Caco-2 (cell line): ENCODE results near the gene ULK1. TPM values are rescaled to one million over a fixed set of nuclear protein-coding genes. Genes with fewer than 3 reads are reported as not detected.

ENCODE experiments used
- BruUV-seq: library from RNA; stranded (reverse); fragments of 400-500 nt; replicated peaks from 2 replicates; lab custom pipeline; 2021; lab: Mats Ljungman, UMichigan
- CTCF ChIA-PET: fragments of 300-600 bp; sonication (Branson Sonifier 250); formaldehyde crosslinking; loops from one replicate; lab custom pipeline; 2022; ENCODE audit warnings: antibody characterized with exemption; lab: Charles Lee
- POLR2A ChIA-PET: fragments of 300-600 bp; sonication (Branson Sonifier 250); formaldehyde crosslinking; loops from one replicate; lab custom pipeline; 2022; ENCODE audit warnings: antibody characterized with exemption; lab: Charles Lee
- DNase-seq, 2 experiments: peaks; one replicate each; pipeline versions ENCODE4 v3.0.0 to v3.0.0-alpha.2; 2020 to 2022
- H3K27me3 ChIP-seq: replicated peaks from 2 replicates; pipeline ENCODE4 v1.6.0; 2011; ENCODE audit warnings: low read length; ENCODE audit not compliant: control insufficient read depth, insufficient read depth
- H3K36me3 ChIP-seq: 2 replicates; pipeline ENCODE4 v1.5.1; 2011; ENCODE audit warnings: low read length; ENCODE audit not compliant: control insufficient read depth, insufficient read depth
- H3K4me1 ChIP-seq: fragments of 250-450 bp; sonication (Bioruptor Pico); 2 replicates; pipeline ENCODE4 v1.5.1; 2020; ENCODE audit warnings: mild to moderate bottlenecking
- H3K4me3 ChIP-seq: 2 replicates; pipeline ENCODE4 v1.5.1; 2011; ENCODE audit warnings: low read depth, mild to moderate bottlenecking, control low read depth, low read length
- H3K9me3 ChIP-seq: fragments of 250-450 bp; sonication (Bioruptor Pico); 2 replicates; pipeline ENCODE4 v1.5.1; 2020; ENCODE audit warnings: mild to moderate bottlenecking, moderate library complexity
- H3K27ac Mint-ChIP-seq: one replicate; pipeline ENCODE4 v1.8.0; 2022; ENCODE audit warnings: mixed read lengths; ENCODE audit not compliant: unreplicated experiment
- H3K27me3 Mint-ChIP-seq: one replicate; pipeline ENCODE4 v1.8.0; 2022; ENCODE audit warnings: mixed read lengths; ENCODE audit not compliant: insufficient read depth, unreplicated experiment
- H3K36me3 Mint-ChIP-seq: one replicate; pipeline ENCODE4 v1.8.0; 2022; ENCODE audit warnings: mild to moderate bottlenecking, mixed read lengths; ENCODE audit not compliant: insufficient read depth, unreplicated experiment
- H3K4me1 Mint-ChIP-seq: one replicate; pipeline ENCODE4 v1.8.0; 2022; ENCODE audit warnings: low read depth, mixed read lengths; ENCODE audit not compliant: unreplicated experiment
- H3K4me3 Mint-ChIP-seq: one replicate; pipeline ENCODE4 v1.8.0; 2022; ENCODE audit warnings: mild to moderate bottlenecking, moderate library complexity, mixed read lengths; ENCODE audit not compliant: unreplicated experiment
- H3K9me3 Mint-ChIP-seq: one replicate; pipeline ENCODE4 v1.8.0; 2022; ENCODE audit warnings: mixed read lengths; ENCODE audit not compliant: unreplicated experiment
- intact Hi-C: fragments of 100-400 bp; cut with micrococcal nuclease; formaldehyde crosslinking; loops from one replicate; pipeline ENCODE4 v1.10.0; 2022; ENCODE audit not compliant: unreplicated experiment
- total RNA-seq: library from RNA; stranded (reverse); gene quantifications from 2 replicates; pipeline ENCODE4 v1.2.3, GENCODE V29; 2022
- TF ChIP-seq, protein P1 (sequence below), 2 experiments: fragments of 200-600 bp in 1 of 2; IDR thresholded peaks; 1 replicate in 1 of 2; 2 replicates in 1 of 2; pipeline versions ENCODE4 v1.5.1 to v1.8.0; 2011 to 2022; ENCODE audit warnings: antibody characterized with exemption in 1 of 2, control low read depth in 1 of 2, inconsistent platforms in 1 of 2, low read depth in 1 of 2, low read length in 1 of 2, mild to moderate bottlenecking in 1 of 2, moderate library complexity in 1 of 2; ENCODE audit not compliant: insufficient read depth in 1 of 2, severe bottlenecking in 1 of 2, unreplicated experiment in 1 of 2

ULK1 gene
- total RNA-seq, 1 experiment from 2014 or later, result 61.1 TPM

DNA sequence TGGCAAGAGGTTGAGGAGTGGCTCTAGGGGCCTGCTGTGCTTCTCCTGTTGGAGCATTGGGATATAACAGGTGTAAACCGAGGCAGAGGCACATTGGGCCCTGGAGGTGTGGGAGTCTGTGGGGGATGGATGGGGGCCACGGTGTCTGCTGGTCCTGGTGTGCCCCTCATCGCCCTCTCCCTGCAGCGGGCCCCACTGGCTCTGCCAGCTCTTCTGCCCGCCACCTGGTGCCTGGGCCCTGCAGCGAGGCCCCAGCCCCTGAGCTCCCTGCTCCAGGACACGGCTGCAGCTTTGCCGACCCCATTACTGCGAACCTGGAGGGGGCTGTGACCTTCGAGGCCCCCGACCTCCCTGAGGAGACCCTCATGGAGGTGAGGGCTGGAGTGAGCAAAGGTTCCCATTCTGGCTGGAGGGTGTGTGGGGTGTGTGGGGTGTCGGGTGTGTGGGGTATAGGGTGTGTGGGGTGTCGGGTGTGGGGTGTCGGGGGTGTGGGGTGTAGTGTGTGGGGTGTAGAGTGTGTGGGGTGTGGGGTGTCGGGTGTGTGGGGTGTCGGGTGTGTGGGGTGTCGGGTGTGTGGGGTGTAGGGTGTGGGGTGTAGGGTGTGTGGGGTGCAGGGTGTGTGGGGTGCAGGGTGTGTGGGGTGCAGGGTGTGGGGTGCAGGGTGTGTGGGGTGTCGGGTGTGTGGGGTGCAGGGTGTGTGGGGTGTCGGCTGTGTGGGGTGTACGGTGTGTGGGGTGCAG, 24.1 kb downstream of the ULK1 start:
- Mint-ChIP-seq H3K27ac (no peak overlapping the region), H3K4me3 (no peak overlapping the region), H3K9me3 (no peaks in the 10 kb centered on the region), H3K36me3 (peaks cover 28% of the 10 kb centered on the region), H3K4me1 (no peaks in the 10 kb centered on the region), H3K27me3 (no peaks in the 10 kb centered on the region)
- POLR2A ChIA-PET, result interaction anchor here (0.5 kb wide), 1 partner anchor 31 kb away, joined by 3 read pairs; the partner anchor contains the start of gene EP400
- Histone ChIP-seq H3K4me3 (no peak overlapping the region), H3K4me1 (no peaks in the 10 kb centered on the region), H3K9me3 (no peaks in the 10 kb centered on the region), H3K36me3 (no peaks in the 10 kb centered on the region; the same call in none of the 2 replicates), H3K27me3 (no peaks in the 10 kb centered on the region)
- CTCF ChIA-PET, result no interaction called here
- no TSS peak for BruUV-seq
- TF ChIP-seq, protein P1, sequence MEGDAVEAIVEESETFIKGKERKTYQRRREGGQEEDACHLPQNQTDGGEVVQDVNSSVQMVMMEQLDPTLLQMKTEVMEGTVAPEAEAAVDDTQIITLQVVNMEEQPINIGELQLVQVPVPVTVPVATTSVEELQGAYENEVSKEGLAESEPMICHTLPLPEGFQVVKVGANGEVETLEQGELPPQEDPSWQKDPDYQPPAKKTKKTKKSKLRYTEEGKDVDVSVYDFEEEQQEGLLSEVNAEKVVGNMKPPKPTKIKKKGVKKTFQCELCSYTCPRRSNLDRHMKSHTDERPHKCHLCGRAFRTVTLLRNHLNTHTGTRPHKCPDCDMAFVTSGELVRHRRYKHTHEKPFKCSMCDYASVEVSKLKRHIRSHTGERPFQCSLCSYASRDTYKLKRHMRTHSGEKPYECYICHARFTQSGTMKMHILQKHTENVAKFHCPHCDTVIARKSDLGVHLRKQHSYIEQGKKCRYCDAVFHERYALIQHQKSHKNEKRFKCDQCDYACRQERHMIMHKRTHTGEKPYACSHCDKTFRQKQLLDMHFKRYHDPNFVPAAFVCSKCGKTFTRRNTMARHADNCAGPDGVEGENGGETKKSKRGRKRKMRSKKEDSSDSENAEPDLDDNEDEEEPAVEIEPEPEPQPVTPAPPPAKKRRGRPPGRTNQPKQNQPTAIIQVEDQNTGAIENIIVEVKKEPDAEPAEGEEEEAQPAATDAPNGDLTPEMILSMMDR (IDR thresholded peaks at IDR 0.05; ENCODE audit: insufficient read depth in 1 of 2, low read depth in 1 of 2, low read length in 1 of 2, severe bottlenecking in 1 of 2, unreplicated experiment in 1 of 2), result no peak
- no peak for DNase-seq
- intact Hi-C loops, result no loop called here

DNA sequence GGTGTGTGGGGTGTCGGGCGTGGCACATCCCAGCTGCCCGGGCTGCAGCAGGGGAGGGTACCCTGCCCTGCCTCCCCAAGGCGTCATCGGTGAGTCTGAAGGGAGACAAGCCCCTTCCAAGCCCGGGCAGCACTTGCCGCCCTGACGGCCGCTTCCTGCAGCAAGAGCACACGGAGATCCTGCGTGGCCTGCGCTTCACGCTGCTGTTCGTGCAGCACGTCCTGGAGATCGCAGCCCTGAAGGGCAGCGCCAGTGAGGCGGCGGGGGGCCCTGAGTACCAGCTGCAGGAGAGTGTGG, 24.6 kb downstream of the ULK1 start:
- H3K9me3 Mint-ChIP-seq, result no peaks in the 10 kb centered on the region
- H3K4me1 ChIP-seq, result no peaks in the 10 kb centered on the region

DNA sequence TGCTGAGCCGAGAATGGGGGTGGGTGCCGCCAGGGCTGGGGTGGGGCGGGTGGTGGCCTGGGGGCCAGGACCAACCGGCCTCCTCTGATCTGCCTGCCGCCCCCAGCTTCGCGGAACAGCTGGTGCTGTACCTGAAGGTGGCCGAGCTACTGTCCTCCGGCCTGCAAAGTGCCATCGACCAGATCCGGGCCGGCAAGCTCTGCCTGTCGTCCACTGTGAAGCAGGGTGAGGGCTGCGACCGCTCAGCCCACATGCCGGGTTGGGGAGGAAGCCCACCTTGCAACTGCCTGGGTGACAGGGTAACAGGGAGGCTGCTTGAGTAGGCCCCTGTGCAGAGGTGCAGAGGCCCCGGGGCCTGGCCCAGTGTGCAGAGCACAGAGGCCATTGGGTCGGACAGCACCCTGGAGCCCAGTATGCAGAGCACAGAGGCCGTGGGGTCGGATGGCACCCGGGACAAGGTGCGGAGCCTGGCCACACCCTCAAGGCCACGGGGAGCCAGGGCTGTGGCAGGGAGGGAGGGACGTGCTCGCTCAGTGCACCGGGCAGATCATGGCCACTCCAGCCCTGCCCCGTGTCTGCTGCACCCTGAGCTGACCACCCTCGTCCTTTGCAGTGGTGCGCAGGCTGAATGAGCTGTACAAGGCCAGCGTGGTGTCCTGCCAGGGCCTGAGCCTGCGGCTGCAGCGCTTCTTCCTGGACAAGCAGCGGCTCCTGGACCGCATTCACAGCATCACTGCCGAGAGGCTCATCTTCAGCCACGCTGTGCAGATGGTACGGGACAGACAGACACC, 25.1 kb downstream of the ULK1 start:
- Histone ChIP-seq H3K4me3 (no peak overlapping the region), H3K27me3 (no peaks in the 10 kb centered on the region), H3K36me3 (no peaks in the 10 kb centered on the region; the same call in 1 of the 2 replicates), H3K4me1 (no peaks in the 10 kb centered on the region), H3K9me3 (no peaks in the 10 kb centered on the region)
- Mint-ChIP-seq H3K9me3 (no peaks in the 10 kb centered on the region), H3K4me1 (no peaks in the 10 kb centered on the region), H3K27me3 (no peaks in the 10 kb centered on the region), H3K36me3 (peaks cover 28% of the 10 kb centered on the region), H3K4me3 (no peak overlapping the region), H3K27ac (no peak overlapping the region)
- POLR2A ChIA-PET, result no interaction called here
- intact Hi-C loops, result no loop called here
- DNase-seq, result no peak
- TF ChIP-seq, protein P1 (IDR thresholded peaks at IDR 0.05; ENCODE audit: insufficient read depth in 1 of 2, low read depth in 1 of 2, low read length in 1 of 2, severe bottlenecking in 1 of 2, unreplicated experiment in 1 of 2), result no peak
- CTCF ChIA-PET, result no interaction called here
- BruUV-seq, result no TSS peak

More for the DNA sequence above, 24.6 kb downstream of the ULK1 start:
- TF ChIP-seq, protein P1 (IDR thresholded peaks at IDR 0.05; ENCODE audit: insufficient read depth in 1 of 2, low read depth in 1 of 2, low read length in 1 of 2, severe bottlenecking in 1 of 2, unreplicated experiment in 1 of 2), result no peak
- Mint-ChIP-seq H3K27me3 (no peaks in the 10 kb centered on the region), H3K36me3 (peaks cover 28% of the 10 kb centered on the region), H3K4me3 (no peak overlapping the region), H3K27ac (no peak overlapping the region), H3K4me1 (no peaks in the 10 kb centered on the region)
- Histone ChIP-seq H3K27me3 (no peaks in the 10 kb centered on the region), H3K9me3 (no peaks in the 10 kb centered on the region), H3K4me3 (no peak overlapping the region), H3K36me3 (no peaks in the 10 kb centered on the region; the same call in none of the 2 replicates)
- DNase-seq, result no peak
- BruUV-seq, result no TSS peak
- intact Hi-C loops, result no loop called here
- CTCF ChIA-PET, result no interaction called here
- POLR2A ChIA-PET, result no interaction called here
